Measurements from ENCODE around the gene CRK.

DNA sequence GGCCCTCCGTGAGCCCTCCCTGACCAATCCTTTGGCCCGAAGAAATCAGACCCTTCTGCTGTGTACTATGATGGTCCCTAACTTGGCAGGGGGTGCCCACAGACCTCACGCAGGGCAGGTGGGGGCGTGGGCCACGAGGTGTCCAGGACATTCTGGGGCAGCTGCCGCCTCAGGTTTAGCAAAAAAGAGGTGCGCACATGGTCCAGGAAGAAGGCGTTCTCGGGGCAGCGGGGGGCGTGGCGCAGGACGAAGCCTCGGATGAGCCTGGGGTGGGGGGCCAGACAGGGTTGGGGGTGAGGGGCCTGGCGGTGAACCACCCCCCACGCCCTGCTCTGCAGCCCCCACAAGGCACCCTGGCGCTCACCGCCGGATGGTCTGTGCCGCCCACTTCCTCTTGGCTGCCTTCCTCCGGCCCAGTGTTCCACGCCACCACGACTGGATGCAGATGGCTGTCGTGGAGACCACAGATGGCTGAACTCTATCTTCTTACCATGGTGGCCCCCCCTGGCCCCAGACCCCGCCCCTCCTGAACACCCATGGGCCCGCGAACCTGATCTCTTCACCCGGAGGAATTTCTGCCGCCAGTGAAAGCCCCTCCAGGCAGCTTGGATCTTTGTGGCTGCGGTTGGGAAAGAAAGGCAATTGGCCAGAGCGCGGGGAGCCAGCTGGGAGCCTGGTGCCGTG lies 14.2 kb upstream of the CRK start:
- TF ChIP-seq, protein P1, sequence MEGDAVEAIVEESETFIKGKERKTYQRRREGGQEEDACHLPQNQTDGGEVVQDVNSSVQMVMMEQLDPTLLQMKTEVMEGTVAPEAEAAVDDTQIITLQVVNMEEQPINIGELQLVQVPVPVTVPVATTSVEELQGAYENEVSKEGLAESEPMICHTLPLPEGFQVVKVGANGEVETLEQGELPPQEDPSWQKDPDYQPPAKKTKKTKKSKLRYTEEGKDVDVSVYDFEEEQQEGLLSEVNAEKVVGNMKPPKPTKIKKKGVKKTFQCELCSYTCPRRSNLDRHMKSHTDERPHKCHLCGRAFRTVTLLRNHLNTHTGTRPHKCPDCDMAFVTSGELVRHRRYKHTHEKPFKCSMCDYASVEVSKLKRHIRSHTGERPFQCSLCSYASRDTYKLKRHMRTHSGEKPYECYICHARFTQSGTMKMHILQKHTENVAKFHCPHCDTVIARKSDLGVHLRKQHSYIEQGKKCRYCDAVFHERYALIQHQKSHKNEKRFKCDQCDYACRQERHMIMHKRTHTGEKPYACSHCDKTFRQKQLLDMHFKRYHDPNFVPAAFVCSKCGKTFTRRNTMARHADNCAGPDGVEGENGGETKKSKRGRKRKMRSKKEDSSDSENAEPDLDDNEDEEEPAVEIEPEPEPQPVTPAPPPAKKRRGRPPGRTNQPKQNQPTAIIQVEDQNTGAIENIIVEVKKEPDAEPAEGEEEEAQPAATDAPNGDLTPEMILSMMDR (IDR thresholded peaks at IDR 0.05), result no peak
- no peak for TF ChIP-seq POLR2A (IDR thresholded peaks at IDR 0.05)
